Esophagus muscularis mucosa (tissue), 3 donors: Measurements from ENCODE around the gene ZNF396.

Experiments used
- CTCF ChIP-seq, 3 experiments: fragments of 200-600 bp in 2 of 3; fragments of 450-650 bp in 1 of 3; sonication (generic) in 2 of 3; IDR thresholded peaks; one replicate each; pipeline ENCODE4 v1.5.1; 2017 to 2019; ENCODE audit warnings: antibody characterized with exemption in 3 of 3, mild to moderate bottlenecking in 2 of 3, moderate library complexity in 1 of 3
- EP300 ChIP-seq: sonication (generic); formaldehyde crosslinking; IDR thresholded peaks from one replicate; pipeline ENCODE4 v1.6.1; 2017; ENCODE audit warnings: antibody characterized with exemption

GRCh38 chr18:35426786-35427185 lies 49.6 kb upstream of the ZNF396 start:
- TF ChIP-seq EP300 (no peak), CTCF (IDR thresholded peaks at IDR 0.05) (no peak)
